ENCODE results near the gene BHLHA15. TPM values are rescaled to one million over a fixed set of nuclear protein-coding genes. Genes with fewer than 3 reads are reported as not detected.

BHLHA15 gene
- total and polyA plus RNA-seq, 2 of the 8 experiments (the other 6 are each of a cell fraction or from before 2014, with no cell fraction given) = 1.1 to 2.7 TPM

DNA sequence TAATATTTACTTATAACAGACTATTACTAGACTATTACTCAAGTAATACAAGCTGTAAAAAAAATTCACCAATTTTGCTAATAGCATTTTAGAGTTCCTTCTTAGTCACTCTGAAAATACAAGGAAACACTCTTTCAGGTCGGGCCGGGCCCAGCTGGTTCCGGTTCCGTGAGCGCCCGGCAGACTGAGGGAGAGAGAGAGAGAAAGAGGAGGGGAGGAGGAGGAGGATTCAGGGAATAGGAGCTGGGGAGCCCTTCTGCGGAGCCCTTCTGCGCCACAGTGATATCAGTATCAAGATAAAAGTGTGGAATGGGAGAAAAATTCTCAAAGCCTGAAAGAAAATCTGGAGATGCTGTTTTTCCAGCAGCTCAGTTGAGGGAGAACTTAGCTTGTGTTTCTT, 30.5 kb upstream of the BHLHA15 start:
- H3K27me3 ChIP-seq (replicated peaks in 1 of 4; ENCODE audit: control insufficient read depth in 3 of 4, extremely low read depth in 1 of 4, insufficient read depth in 3 of 4, low read length in 3 of 4) = no peaks in the 10 kb centered on the region
- no peak overlapping the region for H4K8ac ChIP-seq (ENCODE audit: extremely low read depth, insufficient read depth, low read length)
- H3K4me1 ChIP-seq (replicated peaks in 1 of 4; ENCODE audit: control insufficient read depth in 3 of 4, insufficient read depth in 4 of 4, low read length in 3 of 4) = peaks cover 0 to 2% (median 0%) of the 10 kb centered on the region in 4 experiments; a peak in 4 of 7 replicates
- no peak overlapping the region for H3K18ac ChIP-seq (ENCODE audit: extremely low read depth, low read length)
- no peak overlapping the region for H3K4me3 ChIP-seq (ENCODE audit: extremely low read depth in 1 of 4, insufficient read depth in 2 of 4, low read depth in 3 of 4, low read length in 4 of 4)
- no peaks in the 10 kb centered on the region for H3K23me2 ChIP-seq (ENCODE audit: low read depth, low read length)
- DNase-seq (ENCODE audit: low read depth in 1 of 2, low spot score in 2 of 2) (no peak), FAIRE-seq (no peak)
- no peak overlapping the region for H2AFZ ChIP-seq (ENCODE audit: low read length)
- H4K91ac ChIP-seq (replicated peaks; ENCODE audit: insufficient read length, low read length) = no peak overlapping the region
- H2BK5ac ChIP-seq (ENCODE audit: low read depth, low read length) = no peak overlapping the region
- H2AK5ac ChIP-seq (ENCODE audit: low read depth, low read length) = no peak overlapping the region
- H2BK15ac ChIP-seq (ENCODE audit: low read length) = no peak overlapping the region
- H3K27ac ChIP-seq (ENCODE audit: low read depth, low read length) = no peak overlapping the region
- H4K20me1 ChIP-seq (replicated peaks in 1 of 2; ENCODE audit: control insufficient read depth in 1 of 2, insufficient read depth in 2 of 2, low read length in 2 of 2) = peaks cover 0 to 3% of the 10 kb centered on the region in 2 experiments
- CTCF ChIA-PET (ENCODE audit: partially characterized antibody) = interaction anchor here (0.6 to 8.8 kb wide), 4 partner anchors 13 to 165 kb away, joined by 3 to 75 read pairs (median 12); no protein-coding TSS in a partner anchor
- TF ChIP-seq, protein P1, sequence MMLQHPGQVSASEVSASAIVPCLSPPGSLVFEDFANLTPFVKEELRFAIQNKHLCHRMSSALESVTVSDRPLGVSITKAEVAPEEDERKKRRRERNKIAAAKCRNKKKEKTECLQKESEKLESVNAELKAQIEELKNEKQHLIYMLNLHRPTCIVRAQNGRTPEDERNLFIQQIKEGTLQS (IDR thresholded peaks at IDR 0.05; ENCODE audit: insufficient read depth, low read depth, low read length) = no peak
- no peak for TF ChIP-seq GABPA (IDR thresholded peaks at IDR 0.05; ENCODE audit: borderline replicate concordance, insufficient read depth, low read length)
- no peak for TF ChIP-seq SP1 (IDR thresholded peaks at IDR 0.05; ENCODE audit: low read depth, low read length)
- TF ChIP-seq EZH2 (IDR thresholded peaks at IDR 0.05; ENCODE audit: low read depth, low read length, severe bottlenecking) = no peak
- no peak for TF ChIP-seq KDM1A (IDR thresholded peaks at IDR 0.05; ENCODE audit: borderline replicate concordance, low read length)
- no peak for TF ChIP-seq POLR2AphosphoS5 (IDR thresholded peaks at IDR 0.05; ENCODE audit: low read depth, low read length)
- H2BK20ac ChIP-seq (ENCODE audit: low read length) = no peak overlapping the region
- H4K5ac ChIP-seq (ENCODE audit: insufficient read length, low read depth, low read length) = no peak overlapping the region
- H3K36me3 ChIP-seq (ENCODE audit: control insufficient read depth in 2 of 4, insufficient read depth in 4 of 4, low read length in 3 of 4) = peaks cover 0 to 2% (median 0%) of the 10 kb centered on the region in 4 experiments; a peak in 2 of 8 replicates
- 92% methylated on average over 8 of the region's 8 CpGs; no CpG with 5 or more reads in 1 of the 2 experiments for WGBS, 2 experiments (ENCODE audit: extremely low coverage in 1 of 2, insufficient coverage in 1 of 2, insufficient read length in 1 of 2, insufficient replicate concordance in 2 of 2, low coverage in 1 of 2, low lambda C conversion rate in 2 of 2, missing lambda C conversion rate in 1 of 2)
- no peak overlapping the region for H3K23ac ChIP-seq (ENCODE audit: insufficient read length)
- no peaks in the 10 kb centered on the region for H3K79me2 ChIP-seq (ENCODE audit: control insufficient read depth in 1 of 2, insufficient read depth in 2 of 2, low read length in 2 of 2)
- no peaks in the 10 kb centered on the region for H3K9me3 ChIP-seq (ENCODE audit: insufficient read depth in 2 of 2, low read depth in 1 of 2, low read length in 1 of 2)
- no peak overlapping the region for H3K14ac ChIP-seq (ENCODE audit: insufficient read length)
- H3K4me2 ChIP-seq (ENCODE audit: insufficient read depth in 1 of 2, low read depth in 2 of 2, low read length in 2 of 2) = no peak overlapping the region
- H3K56ac ChIP-seq (replicated peaks; ENCODE audit: insufficient read length, low read depth, low read length) = no peak overlapping the region
- H3K4ac ChIP-seq (replicated peaks; ENCODE audit: insufficient read length, low read depth, low read length) = no peak overlapping the region
- no peak overlapping the region for H3K9ac ChIP-seq (replicated peaks in 1 of 4; ENCODE audit: extremely low read depth in 1 of 4, low read depth in 3 of 4, low read length in 3 of 4)
- H2BK120ac ChIP-seq (replicated peaks; ENCODE audit: low read depth, low read length) = no peak overlapping the region
- peaks cover 6% of the 10 kb centered on the region for H3K79me1 ChIP-seq (ENCODE audit: low read depth, low read length)
- POLR2A ChIA-PET (ENCODE audit: partially characterized antibody) = no interaction called here
- H2BK12ac ChIP-seq (ENCODE audit: low read depth, low read length) = no peak overlapping the region

Data from H1 (cell line).